Hematopoietic multipotent progenitor cell treated with erythropoietin and hydrocortisone succinate and interleukin-3 and kit ligand, for 8 days (in vitro differentiated cells): ENCODE results near the gene EDN3.

Experiments used
- DNase-seq: peaks from one replicate; pipeline ENCODE4 v3.0.0-alpha.2; 2015

The EDN3 gene

DNA sequence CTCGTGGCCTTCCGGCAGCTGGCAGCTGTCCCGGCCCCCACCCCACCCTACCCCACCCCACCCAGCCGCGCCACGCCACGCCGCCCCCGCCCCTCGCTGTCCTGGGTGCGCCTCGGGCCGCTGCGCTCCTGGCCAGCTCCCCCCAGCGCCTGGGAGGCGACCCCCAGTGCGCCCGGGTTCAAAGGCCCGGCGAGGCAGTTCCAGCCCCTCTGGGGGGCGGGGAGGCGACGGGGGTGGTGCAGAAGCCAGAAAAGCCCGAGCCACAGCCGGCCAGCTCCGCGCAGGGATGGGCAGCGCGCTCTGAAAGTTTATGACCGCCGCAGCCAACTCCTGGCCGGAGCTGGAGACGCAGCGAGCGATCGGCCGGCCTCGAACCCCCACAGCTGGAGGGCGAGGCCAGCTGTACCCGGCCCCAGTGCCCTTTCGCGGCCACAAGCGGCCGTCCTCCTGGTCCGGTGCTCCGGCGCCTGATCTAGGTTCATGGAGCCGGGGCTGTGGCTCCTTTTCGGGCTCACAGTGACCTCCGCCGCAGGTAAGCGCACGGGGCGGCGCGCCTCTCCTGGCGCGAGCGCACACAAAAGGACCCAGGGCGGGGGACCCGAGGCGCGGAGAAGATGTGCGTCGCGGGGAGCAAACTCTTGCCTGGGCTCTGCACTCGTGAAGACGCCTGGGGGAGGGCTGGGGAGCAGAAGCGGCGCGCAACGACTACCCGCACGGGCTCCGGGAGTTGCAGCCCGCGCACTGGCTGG is at the start of gene EDN3:
Gene EDN3, plus strand, starts transcription at position 279 of the 749 bp plus-strand sequence. Its CDS starts 202 bp downstream, at position 481.
- DNase-seq = no peak

GRCh38 chr20:59253325-59253724 is 47.1 kb upstream of the EDN3 start:
- DNase-seq = no peak

GRCh38 chr20:59253779-59254319 is 46.6 kb upstream of the EDN3 start:
- no peak for DNase-seq

DNA sequence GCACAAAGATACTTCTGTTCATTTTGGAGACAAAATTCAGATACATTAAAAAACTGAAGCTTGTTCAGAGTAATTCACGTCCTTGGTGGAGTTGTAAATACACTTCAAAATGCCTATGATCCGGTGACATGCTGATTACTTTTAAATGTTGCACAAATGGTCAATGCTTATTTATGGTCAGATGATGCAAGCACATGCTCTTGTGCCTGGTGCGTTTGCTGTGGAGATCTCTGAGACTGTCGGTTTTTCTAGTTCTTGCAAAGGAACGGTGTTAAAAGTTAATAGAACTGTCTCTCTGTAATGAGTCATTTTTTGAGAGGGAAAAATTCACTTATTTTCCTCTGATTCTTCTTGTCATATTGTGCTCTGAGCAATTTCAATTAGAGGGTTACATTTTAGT is 45.2 kb upstream of the EDN3 start:
- DNase-seq = no peak

DNA sequence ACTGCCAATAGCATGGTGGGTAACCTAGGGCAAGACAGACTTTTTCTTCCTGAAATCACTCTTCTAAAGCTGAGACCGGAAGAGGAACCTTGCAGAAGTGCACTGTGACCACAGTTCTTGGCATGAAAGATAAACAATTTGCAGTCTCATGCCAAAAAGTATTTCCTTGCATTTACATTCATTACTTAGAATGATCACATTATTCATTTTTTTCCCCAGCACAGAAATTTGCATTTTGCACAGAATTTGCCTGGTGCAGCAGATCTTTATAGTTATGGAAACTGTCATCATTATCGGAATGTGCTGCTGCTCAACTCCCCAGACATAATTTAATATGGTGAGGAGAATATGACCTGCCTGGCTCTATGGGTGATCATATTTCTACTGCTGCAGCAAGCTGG is 42.2 kb upstream of the EDN3 start:
- DNase-seq = peak; percentile 63

DNA sequence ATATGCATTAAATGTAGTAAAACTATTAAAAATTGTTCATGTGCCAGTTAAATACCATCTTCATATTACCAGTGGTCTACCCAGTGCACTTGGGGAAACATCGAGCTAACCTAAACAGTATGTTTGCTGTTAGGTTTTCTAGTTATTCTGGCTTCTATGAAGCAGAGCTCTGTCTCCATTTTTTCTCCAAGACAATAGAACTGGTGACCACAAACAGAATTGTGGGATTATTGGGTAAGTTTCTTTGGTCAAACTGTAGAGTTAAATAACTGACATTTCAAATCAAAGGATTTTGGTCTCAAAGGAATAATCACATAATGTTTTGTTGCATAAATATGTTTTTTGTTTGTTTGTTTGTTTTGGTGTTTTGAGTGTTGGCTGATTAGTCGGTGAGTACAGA is 40.5 kb upstream of the EDN3 start:
- DNase-seq = no peak

DNA sequence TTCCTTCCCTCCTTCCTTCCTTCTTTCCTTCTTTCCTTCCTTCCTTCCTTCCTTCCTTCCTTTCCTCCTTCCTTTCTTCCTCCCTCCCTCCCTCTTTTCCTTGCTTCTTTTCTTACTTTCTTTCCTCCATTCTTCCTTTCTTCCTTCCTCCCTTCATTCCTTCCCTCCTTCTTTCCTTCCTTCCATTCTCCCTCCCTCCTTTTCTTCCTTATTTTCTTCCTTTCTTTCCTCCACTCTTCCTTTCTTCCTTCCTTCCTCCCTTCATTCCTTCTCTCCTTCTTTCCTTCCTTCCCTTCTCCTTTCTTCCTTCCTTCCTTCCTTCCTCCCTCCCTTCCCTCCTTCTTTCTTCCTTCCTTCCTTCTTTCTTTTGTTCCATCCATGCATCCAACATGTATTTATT is 35.1 kb upstream of the EDN3 start:
- no peak for DNase-seq

GRCh38 chr20:59268870-59269269 is 31.5 kb upstream of the EDN3 start:
- no peak for DNase-seq

DNA sequence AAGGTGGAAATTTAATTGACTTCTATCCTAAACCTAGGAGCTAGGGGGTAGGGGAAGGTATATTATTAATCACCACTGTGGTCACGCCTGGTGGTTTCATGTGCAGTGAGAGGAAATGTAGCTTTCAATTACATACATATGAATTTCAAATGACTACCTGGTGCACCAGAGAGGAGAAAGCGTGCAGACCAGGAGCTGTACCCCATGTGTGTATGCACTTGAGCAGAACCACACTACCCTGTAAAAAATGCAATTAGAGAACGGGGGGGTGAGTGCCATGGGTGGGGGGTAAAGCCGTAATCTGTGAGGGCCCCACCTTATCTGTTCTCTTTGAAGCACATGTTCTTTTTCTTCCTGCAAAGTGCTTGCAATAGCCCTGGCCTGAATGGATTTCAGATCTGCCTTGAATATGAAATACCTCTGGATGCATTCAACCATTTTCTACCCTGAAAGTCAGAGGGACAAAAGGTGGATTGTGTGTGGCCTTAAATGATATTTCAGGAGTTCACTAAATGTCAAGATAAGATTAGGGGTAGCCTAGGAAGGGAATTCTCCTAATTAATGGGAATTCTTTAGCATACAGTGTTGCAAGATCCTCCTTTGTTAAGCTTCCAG is 30.9 kb upstream of the EDN3 start:
- DNase-seq = no peak

GRCh38 chr20:59270380-59270779 is 30.0 kb upstream of the EDN3 start:
- no peak for DNase-seq

DNA sequence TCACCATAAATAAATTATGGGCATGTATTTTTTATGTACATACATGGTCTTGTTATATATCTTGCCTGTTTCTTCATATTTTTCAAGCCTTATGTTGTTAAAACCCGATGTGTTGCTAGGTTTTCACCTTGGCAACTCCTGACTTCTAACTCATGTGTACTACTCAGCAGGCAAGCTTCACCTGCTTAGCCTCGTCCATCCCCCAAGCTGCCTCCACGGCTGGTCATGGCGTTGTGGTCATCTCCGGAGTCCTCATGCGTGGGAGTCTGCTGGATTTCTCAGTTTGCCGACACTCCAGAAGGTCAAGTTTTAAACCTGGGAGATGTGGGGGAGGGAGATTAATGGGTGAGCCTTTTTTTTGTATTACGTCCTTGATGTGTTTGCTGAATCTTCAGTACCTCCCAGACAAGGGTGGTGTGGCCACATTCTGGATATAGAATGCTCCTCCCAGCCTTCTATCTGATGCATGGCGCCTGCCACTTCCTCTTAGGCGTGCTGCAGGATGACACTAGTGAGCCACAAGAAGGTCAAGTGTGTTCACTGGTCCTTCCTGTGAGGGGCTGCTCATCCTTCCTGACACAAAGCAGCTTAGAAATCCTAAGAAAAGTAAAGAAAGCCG is 26.6 kb upstream of the EDN3 start:
- DNase-seq = no peak

- no peak for DNase-seq
These were observed 23.5 kb upstream of the EDN3 start for GRCh38 chr20:59276938-59277337.

GRCh38 chr20:59284470-59284869 is 15.9 kb upstream of the EDN3 start:
- no peak for DNase-seq

DNA sequence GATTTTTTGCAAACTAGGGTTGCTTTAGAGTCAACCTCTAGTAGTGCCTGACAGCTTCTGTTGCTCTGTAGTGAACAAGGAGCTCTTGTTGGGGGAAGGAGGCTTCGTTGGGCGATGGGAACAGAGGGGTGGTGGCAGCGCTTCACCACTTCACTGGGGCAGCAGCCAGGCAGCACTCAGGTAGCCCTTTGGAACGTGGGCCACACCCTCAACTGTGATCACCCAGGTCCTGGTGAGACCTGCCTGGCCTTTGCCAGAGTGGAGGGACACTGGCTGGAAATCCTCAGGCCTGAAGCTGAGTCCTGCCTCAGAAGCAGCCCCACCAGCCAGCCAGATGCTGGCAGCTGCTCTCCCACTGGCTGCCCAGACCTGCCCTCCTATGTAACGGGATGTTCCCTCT is 10.4 kb upstream of the EDN3 start:
- DNase-seq = no peak

DNA sequence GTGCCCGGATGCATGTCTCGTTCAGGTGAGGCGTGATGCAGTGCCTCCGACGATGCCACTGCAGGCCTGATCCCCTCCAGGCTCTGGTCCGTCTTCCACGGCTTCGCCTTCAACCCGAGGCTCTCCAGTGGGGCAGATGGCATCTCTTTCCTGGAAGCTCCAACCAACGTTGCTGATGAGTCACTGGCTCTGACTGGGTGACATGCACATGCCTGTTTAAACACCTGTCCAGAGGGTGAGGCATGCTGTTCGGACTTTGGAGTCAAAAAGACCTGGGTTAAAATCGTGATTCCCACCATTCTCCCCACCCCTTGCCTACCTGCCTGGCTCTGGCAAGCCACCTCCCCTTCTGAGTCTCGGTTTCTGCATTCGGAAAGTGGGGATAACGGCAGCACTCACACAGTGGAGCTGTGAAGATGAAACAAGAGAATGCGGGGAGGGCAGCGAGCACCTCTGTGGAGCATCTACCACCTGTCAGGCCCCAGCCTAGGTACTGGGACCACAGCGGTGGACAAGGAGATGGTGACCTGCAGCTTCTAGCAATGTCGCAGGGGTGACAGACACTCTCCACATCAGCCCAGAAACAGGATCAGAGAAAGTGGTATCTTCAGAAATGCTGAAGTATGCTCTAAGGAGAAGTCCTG is 8.5 kb upstream of the EDN3 start:
- DNase-seq = no peak

GRCh38 chr20:59295531-59295930 is 4.9 kb upstream of the EDN3 start:
- no peak for DNase-seq

GRCh38 chr20:59297686-59298085 is 2.7 kb upstream of the EDN3 start:
- no peak for DNase-seq

DNA sequence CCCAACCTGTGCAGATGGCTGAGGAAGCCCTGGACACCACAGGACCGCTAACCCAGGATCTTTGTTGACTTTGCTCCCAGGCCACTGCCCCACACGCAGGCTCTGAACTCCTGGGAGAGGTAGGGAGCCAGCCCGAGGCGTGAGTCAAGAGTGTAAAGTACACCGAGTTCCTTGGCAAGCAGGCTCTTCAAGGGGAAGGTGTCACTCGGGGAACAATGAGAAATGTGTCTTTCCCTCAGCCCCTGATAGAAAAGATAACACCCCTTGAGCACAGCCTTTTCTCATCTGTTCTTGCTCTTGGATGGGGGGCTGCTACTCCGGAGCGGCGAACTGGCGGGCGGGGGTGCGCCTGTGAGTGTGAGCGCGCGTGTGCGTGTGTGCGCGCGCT is 472 bp upstream of the EDN3 start:
- DNase-seq = no peak

GRCh38 chr20:59301343-59302007 is 1.1 kb downstream of the EDN3 start:
- DNase-seq = no peak

- DNase-seq = no peak
These were observed 5.7 kb downstream of the EDN3 start for GRCh38 chr20:59305908-59306655.

- DNase-seq = no peak
These were observed 6.9 kb downstream of the EDN3 start for GRCh38 chr20:59307270-59307669.

DNA sequence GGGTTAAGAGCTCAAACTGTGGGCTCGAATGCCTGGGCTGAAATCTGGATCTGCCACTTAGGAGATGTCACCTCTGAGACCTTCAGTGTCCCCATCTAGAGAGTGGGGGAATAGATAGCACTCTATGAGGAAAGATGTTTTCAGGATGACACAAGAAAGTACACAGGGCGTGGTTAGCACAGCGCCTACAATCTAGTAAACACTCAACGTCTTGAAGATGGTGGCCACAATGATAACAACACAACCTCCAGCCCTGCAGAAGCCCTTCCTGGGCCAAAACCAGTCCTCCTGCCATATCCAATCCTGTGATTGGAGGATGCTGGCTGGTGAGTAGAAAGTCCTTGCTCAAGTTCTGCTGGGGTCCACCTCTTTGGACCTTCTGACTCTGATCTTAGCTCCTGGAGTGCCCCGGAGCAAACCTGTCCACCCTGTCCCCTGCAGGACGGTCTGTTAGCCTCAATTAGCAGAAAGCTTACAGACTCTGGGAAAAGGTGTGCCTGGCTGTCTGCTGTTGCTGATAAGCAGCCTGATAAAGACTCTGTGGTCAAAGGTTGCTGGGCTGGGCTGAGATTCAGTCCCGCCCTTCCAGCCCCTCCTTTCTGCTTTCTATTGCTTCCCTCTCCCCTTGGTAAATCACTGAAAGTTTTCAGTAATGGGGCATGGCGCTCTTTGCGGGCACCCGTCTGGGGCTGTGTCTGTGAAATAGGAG is 8.2 kb downstream of the EDN3 start:
- no peak for DNase-seq
